Osteoblast (primary cell): ENCODE results near the gene SNAI3. TPM values are rescaled to one million over a fixed set of nuclear protein-coding genes. Genes with fewer than 3 reads are reported as not detected.

Source experiments
- DNase-seq: peaks from one replicate; pipeline ENCODE4 v3.0.0; 2011; ENCODE audit warnings: low spot score, mixed read lengths; ENCODE audit not compliant: insufficient read length; ENCODE audit errors: missing footprints
- H2AFZ ChIP-seq: 2 replicates; pipeline ENCODE4 v1.6.0; 2011; ENCODE audit warnings: mild to moderate bottlenecking, low read length
- H3K27ac ChIP-seq: 2 replicates; pipeline ENCODE4 v1.5.1; 2011; ENCODE audit warnings: mild to moderate bottlenecking, low read depth, low read length, moderate library complexity
- H3K27me3 ChIP-seq: 2 replicates; pipeline ENCODE4 v1.6.0; 2012; ENCODE audit warnings: mild to moderate bottlenecking, control low read depth, inconsistent platforms, low read length, moderate library complexity; ENCODE audit not compliant: insufficient read depth
- H3K36me3 ChIP-seq: 2 replicates; pipeline ENCODE4 v1.5.1; 2011; ENCODE audit warnings: mild to moderate bottlenecking, low read length, control low read depth, moderate library complexity; ENCODE audit not compliant: insufficient read depth
- H3K4me1 ChIP-seq: 2 replicates; pipeline ENCODE4 v1.5.1; 2011; ENCODE audit warnings: mild to moderate bottlenecking, low read length, control low read depth, moderate library complexity; ENCODE audit not compliant: insufficient read depth
- H3K4me2 ChIP-seq: 2 replicates; pipeline ENCODE4 v1.6.0; 2011; ENCODE audit warnings: mild to moderate bottlenecking, low read length; ENCODE audit not compliant: insufficient read depth
- H3K4me3 ChIP-seq: fragments of 200-600 bp; sonication (generic); 3 replicates; pipeline ENCODE4 v1.5.1; 2012; ENCODE audit warnings: mild to moderate bottlenecking, low read length, inconsistent platforms; ENCODE audit not compliant: insufficient read depth
- H3K79me2 ChIP-seq: 2 replicates; pipeline ENCODE4 v1.6.0; 2012; ENCODE audit warnings: mild to moderate bottlenecking, low read length, control low read depth, inconsistent platforms; ENCODE audit not compliant: insufficient read depth
- H3K9me3 ChIP-seq: 2 replicates; pipeline ENCODE4 v1.5.1; 2011; ENCODE audit warnings: low read depth, low read length, control low read depth
- H4K20me1 ChIP-seq: 2 replicates; pipeline ENCODE4 v1.6.0; 2012; ENCODE audit warnings: mild to moderate bottlenecking, low read length, control low read depth; ENCODE audit not compliant: insufficient read depth
- CTCF ChIP-seq: IDR thresholded peaks from 2 replicates; pipeline ENCODE4 v1.5.1; 2011; ENCODE audit warnings: mild to moderate bottlenecking, low read depth, low read length, moderate library complexity; ENCODE audit errors: extremely low read depth
- total RNA-seq: library from RNA; depleted of rRNA; stranded (reverse); fragments of >200 nt; gene quantifications from 2 replicates; pipeline ENCODE4 v1.2.3, GENCODE V29; 2012

Gene SNAI3
- total RNA-seq, 1 donor = not detected

GRCh38 chr16:88681084-88681680 is 5.1 kb downstream of the SNAI3 start:
- H3K9me3 ChIP-seq = no peaks in the 10 kb centered on the region
- H3K4me2 ChIP-seq = peak overlapping the region; percentile 34
- H3K36me3 ChIP-seq = no peaks in the 10 kb centered on the region
- no peaks in the 10 kb centered on the region for H3K79me2 ChIP-seq
- H3K4me3 ChIP-seq = no peak overlapping the region
- H2AFZ ChIP-seq = no peak overlapping the region
- no peak overlapping the region for H3K27ac ChIP-seq
- H3K4me1 ChIP-seq = peaks cover 22% of the 10 kb centered on the region
- DNase-seq = no peak
- peaks cover 37% of the 10 kb centered on the region for H3K27me3 ChIP-seq
- H4K20me1 ChIP-seq = peaks cover 2% of the 10 kb centered on the region
- no peak for TF ChIP-seq CTCF

GRCh38 chr16:88680554-88681083 is 5.7 kb downstream of the SNAI3 start:
- no peak overlapping the region for H2AFZ ChIP-seq
- peaks cover 2% of the 10 kb centered on the region for H4K20me1 ChIP-seq

GRCh38 chr16:88678224-88678979 is 7.9 kb downstream of the SNAI3 start:
- Histone ChIP-seq H3K9me3 (no peaks in the 10 kb centered on the region), H3K4me1 (peaks cover 7% of the 10 kb centered on the region), H3K79me2 (no peaks in the 10 kb centered on the region), H3K4me3 (no peak overlapping the region), H3K27me3 (peaks cover 37% of the 10 kb centered on the region), H3K27ac (no peak overlapping the region), H3K4me2 (peak overlapping the region; percentile 28), H4K20me1 (peaks cover 2% of the 10 kb centered on the region), H2AFZ (no peak overlapping the region), H3K36me3 (peaks cover 5% of the 10 kb centered on the region)
- TF ChIP-seq CTCF = no peak
- DNase-seq = no peak

More at GRCh38 chr16:88680554-88681083, 5.7 kb downstream of the SNAI3 start:
- Histone ChIP-seq H3K27me3 (peaks cover 37% of the 10 kb centered on the region), H3K36me3 (no peaks in the 10 kb centered on the region), H3K9me3 (no peaks in the 10 kb centered on the region), H3K4me2 (no peak overlapping the region), H3K79me2 (no peaks in the 10 kb centered on the region), H3K4me1 (peaks cover 18% of the 10 kb centered on the region), H3K27ac (no peak overlapping the region), H3K4me3 (no peak overlapping the region)
- no peak for DNase-seq
- no peak for TF ChIP-seq CTCF

GRCh38 chr16:88677721-88678120 is 8.6 kb downstream of the SNAI3 start:
- no peak for DNase-seq
- Histone ChIP-seq H4K20me1 (peaks cover 2% of the 10 kb centered on the region), H3K36me3 (peaks cover 5% of the 10 kb centered on the region), H3K4me3 (no peak overlapping the region), H3K9me3 (no peaks in the 10 kb centered on the region), H3K4me1 (peaks cover 7% of the 10 kb centered on the region), H2AFZ (no peak overlapping the region), H3K27ac (no peak overlapping the region), H3K79me2 (no peaks in the 10 kb centered on the region), H3K4me2 (peak overlapping the region; percentile 28), H3K27me3 (peaks cover 37% of the 10 kb centered on the region)
- TF ChIP-seq CTCF = no peak
